ENCODE results near the gene RFX5.
"Not testable (repeated sequence)": the region's sequence is repeated elsewhere in the genome, so short reads cannot be mapped to it uniquely, and the experiment has no call there.

The RFX5 gene

DNA sequence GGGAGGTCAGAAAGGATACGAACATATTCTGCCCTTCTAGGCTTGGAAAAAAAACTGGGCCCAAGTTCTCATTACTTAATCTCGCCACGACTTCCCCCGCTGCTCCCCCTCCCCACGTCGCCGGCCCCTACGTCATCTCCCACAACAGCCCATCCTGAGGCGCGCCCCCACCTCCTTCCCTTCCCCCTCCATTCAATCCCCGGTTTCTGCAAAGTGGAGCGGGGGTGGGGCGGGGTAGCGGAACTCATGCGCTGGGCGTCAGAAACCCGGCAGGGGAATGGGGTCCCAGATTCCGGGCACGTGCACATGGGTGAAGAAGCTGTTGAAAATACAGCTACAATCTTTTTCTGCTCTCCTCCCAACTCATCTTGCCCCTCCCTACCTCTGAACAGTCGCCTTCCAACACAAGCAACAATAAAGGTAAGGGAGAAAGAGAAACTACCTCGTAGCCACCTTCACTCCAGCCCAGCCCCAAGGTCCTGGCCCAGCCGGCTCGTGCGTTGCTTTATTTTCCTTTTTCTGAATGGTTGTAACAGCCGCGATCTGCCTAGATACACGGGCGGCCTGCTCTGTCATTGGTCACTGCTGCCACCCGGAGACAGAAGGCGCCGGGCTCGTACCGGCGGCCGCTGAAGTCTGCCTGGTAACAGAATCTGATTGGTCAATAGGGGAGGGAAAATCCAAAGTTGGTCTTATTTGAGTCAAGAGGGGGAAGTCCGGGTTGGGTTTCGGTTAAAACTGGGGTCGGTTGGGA is at the start of gene RFX5:
RFX5 (minus strand) TSS at position 484 of the 754 bp plus-strand sequence. CDS start 932 bp downstream, outside the sequence.
- DNase-seq (ENCODE audit: low spot score) = peak; percentile 98

DNA sequence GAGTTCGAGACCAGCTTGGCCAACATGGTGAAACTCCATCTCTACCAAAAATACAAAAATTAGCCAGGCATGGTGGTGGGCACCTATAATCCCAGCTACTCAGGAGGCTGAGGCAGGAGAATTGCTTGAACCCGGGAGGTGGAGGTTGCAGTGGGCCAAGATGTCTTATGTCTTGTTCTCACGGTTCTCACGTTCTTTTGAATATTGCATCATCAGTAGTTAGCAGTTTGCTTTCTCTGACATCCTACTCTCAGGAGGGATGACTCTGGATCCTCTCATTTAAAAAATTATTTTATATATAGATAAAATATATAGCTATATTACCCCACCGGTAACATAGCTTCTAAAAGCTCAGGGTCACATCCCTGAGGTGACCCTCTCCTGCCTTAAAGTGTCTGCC is 49.2 kb upstream of the RFX5 start:
- not testable (repeated sequence) for DNase-seq (ENCODE audit: low spot score)

DNA sequence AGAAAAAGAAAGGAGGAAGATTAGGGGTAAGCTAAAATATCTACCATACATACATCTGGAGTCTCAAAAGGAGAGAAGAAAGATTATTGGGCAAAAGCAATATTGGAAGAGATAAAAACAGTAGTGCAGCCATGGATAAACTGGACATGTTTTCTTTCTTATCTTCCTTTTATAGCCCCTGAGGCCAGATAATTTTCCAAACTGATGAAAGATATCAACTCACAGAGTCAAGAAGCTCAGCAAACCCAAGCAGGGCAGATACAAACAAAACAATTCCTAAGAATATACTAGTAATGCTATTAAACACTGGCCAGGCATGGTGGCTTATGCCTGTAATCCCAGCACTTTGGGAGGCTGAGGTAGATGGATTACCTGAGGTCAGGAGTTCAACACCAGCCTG is 46.5 kb upstream of the RFX5 start:
- no peak for DNase-seq (ENCODE audit: low spot score)

DNA sequence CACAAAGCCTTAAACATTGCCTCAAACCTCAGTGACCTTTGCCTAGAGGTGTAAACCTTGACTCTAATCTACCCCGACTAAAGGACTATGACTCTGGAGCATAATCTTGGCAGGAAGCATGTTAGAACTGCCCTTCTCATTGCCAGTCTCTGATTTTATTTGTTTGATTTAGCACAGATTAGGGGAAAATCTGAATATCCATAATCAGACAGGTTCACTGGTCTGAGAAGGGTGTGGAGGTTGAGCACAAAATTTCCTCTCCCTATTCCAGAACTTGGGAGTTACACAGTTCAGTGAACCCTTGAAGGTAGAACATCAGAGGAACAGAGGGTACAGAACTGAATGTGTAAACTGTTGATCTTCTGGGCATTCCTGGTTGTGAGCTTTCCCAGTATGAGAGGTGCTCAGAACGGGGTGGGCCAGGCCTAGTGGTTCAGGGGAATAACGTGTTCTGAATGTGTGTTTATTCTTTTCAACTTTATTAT is 44.1 kb upstream of the RFX5 start:
- no peak for DNase-seq (ENCODE audit: low spot score)

DNA sequence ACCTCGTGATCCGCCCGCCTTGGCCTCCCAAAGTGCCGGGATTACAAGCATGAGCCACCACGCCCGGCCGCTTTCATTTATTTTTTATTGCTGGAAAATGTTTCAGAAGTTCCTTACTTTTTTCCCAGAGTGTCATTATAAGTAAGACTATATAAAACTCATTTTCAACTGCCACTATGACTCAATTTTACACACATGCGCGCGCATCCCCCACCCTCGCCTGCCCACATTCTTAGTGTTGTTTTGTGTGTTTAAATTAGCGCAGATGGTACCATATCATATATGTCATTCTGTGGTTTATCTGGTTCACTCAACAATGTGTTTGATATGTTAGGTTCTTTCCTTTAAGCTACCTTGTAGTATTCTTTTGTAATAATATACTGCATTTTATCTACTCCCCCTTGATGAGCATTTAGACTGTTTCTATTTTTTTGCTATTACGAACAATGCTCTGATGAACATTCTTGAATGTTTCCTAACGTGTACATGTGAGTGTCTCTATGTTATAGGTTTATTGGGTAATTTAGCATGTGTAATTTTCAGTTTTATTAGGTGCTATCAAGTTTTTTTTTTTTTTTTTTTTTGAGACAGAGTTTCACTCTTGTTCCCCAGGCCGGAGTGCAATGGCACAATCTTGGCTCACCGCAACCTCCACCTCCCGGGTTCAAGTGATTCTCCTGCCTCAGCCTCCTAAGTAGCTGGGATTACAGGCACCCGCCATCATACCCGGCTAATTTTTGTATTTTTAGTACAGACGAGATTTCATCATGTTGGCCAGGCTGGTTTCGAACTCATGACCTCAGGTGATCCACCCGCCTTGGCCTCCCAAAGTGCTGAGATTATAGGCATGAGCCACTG is 43.4 kb upstream of the RFX5 start:
- not testable (repeated sequence) for DNase-seq (ENCODE audit: low spot score)

DNA sequence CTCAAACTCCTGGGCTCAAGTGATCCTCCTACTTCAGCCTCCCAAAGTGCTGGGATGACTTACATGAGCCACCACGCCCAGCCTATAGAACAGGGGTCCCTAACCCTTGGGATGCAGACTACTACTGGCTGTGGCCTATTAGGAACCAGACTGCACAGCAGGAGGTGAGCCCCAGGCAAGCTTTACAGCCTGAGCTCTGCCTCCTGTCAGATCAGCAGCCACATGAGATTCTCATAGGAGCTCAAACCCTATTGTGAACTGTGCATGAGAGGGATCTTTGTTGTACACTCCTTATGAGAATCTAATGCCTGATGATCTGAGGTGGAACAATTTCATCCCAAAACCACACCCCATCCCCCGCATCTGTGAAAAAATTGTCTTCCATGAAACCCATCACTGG is 39.0 kb upstream of the RFX5 start:
- no peak for DNase-seq (ENCODE audit: low spot score)

DNA sequence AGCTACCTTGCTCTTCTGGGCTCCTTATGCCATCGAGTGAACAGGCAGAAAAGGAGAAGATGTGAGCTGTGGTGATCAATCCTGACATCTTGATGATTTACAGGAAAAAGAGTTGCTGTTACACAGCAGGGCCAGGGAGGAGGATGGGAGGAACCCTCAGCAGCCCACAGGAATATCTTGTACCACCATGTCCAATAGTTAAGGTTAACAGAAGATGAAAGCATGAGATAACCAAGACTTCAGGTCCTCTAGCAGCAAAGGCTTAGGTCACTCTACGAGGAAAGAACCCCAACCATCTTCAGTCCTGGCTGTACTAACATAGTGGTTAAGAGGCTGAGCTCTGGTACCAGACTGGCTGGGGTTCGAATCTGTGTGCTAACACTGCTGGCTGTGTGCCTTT is 37.5 kb upstream of the RFX5 start:
- DNase-seq (ENCODE audit: low spot score) = no peak

DNA sequence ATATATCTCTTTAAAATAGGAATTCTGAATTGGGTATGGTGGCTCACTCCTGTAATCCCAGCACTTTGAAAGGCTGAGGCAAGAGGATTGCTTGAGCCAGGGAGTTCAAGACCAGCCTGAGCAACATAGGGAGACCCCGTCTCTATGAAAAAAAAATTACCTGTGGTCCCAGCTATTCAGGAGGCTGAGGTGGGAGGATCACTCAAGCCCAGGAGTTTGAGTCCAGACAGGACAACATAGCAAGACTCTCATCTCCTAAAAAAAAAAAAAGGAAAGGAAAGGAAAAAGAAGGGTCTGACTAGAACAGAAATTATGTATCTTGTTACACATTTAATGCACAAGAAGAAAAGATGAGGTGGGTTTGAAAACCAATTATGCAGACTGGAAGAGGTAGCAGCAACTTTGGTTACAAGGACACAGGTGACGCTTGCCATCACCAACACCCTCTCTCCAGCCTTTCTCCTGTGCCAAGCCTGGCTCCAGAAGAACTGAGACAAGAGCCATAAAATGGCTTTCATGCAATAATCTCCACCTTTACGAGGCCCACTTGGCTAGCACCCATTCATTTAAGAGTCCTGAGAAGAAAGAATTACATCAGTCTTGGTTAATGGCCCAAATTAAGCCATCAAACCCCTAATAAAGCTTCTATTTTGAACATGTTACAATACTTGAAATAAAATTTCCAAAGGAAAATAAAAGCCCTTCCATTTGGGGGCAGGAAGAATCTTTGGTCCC is 30.3 kb upstream of the RFX5 start:
- DNase-seq (ENCODE audit: low spot score) = no peak

DNA sequence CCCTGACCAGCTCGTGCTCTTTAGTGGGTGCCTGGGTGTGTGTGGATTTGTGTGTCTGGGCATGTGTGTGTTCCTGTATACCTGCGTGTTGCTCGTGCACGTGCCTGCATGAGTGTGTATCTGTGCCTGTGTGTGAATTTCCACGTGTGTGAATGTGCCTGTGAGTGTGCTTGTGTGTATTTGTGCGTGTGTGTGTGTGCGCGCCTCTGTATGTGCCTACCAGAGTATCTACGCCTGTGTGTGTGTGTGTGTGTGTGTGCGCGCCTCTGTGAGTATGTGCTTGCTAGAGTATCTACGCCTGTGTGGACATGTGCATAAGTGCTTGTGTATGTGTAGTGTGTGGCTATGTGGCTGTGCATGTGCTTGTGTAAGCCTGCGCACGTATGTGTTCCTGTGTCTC is 26.1 kb upstream of the RFX5 start:
- no peak for DNase-seq (ENCODE audit: low spot score)

DNA sequence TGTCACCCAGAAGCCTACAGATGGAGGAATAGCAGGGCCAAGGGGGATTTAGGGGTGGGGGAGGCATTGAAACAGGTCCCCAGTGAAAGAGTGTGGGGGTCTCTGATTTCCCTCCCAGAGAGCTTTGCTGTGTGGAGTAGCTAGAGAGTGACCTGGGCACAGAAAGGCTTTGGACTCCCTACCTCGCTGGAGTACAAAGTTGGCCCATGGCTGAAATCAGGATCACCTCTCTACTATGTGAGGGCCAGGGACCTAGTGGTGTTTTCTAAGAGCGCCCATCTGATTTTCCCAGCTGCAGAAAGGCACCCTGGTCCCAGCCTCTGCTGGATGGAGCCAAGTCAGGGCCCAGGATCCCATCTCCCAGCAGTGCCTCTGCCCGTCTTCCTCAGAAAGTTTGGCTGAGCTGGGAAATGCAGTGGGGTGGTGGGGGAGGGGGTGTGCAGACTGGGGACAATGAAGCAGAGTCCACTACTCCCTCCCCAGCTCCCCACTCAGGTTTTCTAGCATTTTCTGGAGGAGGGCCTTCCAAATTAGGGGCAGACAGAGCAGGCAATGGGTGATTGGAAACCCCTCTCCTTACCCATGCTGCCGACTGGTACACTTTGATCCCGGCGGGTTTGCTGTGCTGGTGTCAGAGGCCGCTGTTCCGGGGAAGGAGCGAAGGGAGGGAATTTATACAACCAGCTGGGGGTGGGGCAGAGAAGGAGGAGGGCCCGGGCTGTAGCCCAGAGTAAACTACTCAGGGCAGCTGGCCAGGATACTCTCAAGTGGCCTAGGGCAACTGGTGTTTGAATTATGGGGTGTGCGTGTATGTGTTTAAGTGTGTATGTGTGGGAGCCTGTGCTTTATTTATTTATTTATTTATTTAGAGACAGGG is 25.2 kb upstream of the RFX5 start, which contains the start of gene SELENBP1:
SELENBP1 (minus strand) TSS at position 648 of the 877 bp plus-strand sequence; CDS start at position 584, 64 bp downstream.
- DNase-seq (ENCODE audit: low spot score) = no peak

DNA sequence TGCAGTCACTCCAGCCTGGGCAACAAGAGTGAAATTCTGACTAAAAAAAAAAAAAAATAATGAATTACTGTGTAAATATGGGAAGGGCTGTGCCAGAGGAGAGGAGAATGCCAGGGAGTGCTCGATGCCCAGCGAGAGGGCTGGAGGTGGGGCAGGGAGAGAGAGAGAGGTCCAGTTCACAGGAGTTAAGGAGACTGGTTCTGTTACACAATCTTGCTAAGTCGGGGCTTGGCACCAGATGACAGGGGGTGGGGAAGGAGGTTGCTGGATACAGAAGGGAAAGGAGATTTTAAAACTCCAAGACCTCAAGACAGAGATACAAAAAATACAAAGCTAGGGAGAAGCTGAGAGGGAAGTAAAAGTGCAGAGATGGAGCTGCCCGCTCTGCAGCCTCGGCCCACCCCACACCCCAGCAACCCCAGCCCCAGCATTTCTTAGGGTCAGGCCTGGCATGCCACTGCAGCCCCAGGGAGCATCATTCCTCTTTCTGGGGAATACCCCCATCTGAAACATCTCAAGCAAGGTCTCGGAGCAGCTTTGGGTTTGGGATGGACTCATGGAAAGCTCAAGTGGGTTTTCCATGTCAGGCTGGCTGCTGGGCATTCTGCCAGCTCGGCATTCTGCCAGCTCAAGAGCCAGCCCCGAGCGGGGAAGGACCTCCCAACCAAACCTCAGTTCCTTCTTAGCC is 24.5 kb upstream of the RFX5 start:
- no peak for DNase-seq (ENCODE audit: low spot score)

DNA sequence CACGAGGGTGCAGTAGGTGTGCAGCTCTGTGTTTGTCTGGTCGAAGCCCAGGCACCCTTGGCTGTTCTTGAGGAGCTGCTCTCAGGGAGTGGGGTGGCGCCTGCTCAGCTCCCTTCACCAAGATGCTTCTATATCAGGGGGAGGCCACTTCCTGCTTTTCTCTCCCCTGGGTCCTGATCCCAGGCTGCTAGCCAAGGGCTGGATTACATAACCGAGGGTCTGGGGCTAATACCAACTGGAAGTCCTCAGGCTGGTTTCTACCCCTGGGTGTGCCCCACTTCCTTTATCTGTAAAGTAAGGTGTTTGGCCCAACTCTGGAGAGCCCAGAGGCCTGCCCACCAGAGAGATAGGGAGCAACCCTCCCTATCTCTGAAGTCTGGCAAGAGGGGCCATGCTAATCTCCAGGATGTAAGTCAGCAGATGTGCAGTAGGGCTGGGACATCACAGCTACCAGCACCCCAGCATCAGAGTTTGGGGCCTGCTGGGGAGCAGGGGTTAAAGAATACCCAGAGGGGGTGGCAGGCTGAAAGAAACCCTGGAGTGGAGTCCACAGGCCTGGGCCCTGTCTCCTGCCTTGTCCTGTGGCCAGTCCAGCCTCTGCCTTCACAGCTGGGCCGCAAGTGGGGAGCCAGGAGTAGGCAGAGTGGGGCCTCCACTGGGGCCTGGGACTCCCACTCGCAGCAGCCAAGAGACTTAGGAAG is 23.3 kb upstream of the RFX5 start:
- no peak for DNase-seq (ENCODE audit: low spot score)

DNA sequence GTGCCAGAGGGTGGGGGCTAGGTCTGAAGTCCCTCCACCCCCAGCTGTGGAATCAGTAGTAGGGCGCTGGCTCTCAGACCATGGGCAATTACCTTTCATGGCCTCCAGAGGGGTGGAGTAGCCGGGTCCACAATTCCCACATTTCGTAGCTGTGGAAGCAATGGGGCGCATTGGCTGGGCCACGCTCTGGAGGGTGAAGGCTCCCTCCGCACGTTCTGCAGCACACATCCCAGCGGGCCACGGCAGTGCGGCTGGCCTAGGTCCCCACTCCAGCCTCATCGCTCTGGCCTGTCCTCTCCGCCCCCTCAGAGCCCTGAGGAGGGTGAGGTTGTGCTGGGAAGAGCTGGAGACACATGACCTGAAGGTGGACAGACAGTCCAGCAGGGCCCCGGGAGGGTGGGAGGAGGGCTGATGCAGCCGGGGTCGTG is 22.6 kb upstream of the RFX5 start:
- DNase-seq (ENCODE audit: low spot score) = no peak

DNA sequence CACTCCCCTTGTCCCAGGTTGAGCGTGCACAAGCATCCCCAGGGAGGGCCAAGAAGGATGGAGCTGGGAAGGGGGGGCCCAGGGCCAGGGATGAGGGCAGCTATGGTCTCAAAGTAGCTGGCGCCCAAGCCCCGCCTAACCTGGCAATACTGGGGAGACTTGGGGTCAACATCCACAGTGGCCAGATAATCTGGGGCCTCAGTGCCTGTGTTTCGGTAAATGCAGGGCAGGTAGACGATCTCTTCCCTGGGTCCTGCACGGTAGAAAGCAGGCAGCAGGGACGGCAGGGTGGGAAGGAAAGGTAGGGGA is 22.2 kb upstream of the RFX5 start:
- DNase-seq (ENCODE audit: low spot score) = no peak

DNA sequence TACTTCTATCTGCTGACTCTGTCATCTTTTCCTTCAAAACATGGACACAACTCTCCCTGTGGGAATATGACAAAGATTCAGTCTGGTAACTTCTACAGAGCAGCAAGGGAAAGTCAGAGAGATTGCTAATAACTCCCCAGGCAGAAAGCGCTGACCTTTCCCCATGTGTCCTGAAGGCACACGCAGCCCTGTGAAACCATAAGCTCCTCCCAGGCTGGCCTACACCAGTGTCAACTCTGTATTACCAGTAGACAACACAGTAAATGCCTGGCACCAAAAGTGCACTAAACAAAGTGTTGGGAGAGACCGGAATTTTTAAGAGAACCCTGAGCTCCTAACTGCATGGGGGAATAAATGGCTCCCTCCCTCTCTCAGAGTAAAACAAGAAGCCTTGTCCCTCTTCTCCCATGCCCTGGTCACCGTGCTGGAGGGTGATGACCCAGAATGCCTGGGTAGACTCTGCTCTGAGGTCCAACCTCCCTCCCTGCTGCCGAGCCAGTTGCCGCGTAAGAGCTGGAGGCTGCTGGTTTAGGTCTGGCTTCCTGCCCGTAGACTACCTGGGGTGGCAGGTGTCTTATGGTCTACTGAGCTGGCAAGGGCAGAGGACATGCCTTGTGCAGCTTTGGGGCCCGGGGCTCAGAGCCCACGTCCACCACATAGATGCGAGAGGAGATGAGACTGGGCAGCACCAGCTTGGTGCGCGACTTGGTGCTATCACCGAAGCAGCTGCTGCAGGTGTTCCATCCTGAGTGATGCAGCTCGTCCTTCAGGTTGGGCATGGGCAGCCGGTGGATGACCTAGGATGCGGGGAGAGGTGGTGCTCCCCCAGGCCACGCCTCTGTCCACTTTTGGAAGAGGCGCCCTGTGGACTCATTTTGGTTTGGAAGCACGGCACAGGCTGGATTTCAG is 21.6 kb upstream of the RFX5 start:
- no peak for DNase-seq (ENCODE audit: low spot score)

DNA sequence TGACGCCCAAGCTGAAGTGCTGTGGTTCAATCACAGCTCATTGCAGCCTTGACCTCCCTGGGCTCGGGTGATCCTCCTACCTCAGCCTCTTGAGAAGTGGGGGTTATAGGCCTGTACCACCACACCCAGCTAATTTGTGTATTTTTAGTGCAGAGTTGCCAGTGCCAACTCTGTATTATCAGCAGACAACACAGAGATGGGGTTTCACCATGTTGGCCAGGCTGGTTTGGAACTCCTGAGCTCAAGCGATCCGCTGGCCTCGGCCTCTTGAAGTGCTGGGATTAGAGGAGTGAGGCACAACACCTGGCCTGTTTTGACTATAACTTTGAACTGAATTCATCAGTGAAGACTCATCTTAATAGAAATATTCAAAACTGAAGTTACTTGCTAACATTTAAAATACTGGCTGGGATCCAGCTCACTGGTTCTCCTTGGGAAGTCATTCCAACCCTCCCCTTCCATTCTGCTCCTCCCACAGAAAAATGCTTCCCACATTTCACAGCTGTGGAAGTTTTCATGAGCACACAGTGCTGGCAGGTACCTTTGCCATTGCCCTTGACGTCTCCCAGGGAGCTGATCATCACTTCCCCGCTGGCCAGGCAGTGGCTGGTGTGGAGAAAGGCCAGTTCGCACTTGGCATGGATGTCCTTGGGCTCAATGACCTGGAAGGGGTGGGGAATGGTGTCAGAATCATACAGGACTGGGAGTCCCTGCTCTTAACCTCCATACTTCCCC is 20.8 kb upstream of the RFX5 start:
- no peak for DNase-seq (ENCODE audit: low spot score)

DNA sequence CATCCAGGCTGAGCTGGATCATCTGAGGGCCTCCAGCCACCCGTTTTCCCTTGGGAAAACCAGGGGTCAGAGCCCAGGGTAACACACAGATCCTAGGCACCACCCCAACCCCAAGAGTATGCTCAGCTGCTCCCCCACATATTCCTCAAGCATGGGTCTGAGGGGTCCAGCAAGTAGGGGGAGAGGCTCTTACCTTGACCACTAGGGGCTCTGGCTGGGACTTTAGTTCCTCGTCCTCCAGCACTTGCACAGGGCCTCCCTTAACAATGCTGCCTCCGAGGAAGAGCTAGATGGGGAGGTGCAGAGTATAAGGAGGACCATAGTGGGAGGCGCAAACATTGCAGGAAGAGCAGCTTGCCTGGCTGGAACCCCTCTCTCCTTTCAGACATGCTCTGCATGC is 17.9 kb upstream of the RFX5 start:
- DNase-seq (ENCODE audit: low spot score) = no peak
